Activated naive CD4-positive, alpha-beta T cell treated with anti-CD3 and anti-CD28 coated beads, Interleukin-2, amount 50 U/mL, for 72 hours (primary cell): ENCODE data around the gene RHEX. TPM values are rescaled to one million over a fixed set of nuclear protein-coding genes. Genes with fewer than 3 reads are reported as not detected.

Experiments
- ATAC-seq, 2 donors: fragments of 150-1000 bp; cut with Tn5 transposase; 2 replicates each; pipeline ENCODE4 v1.10.0; 2021; ENCODE audit warnings: mild to moderate bottlenecking in 2 of 2, moderate library complexity in 2 of 2
- DNase-seq, 2 donors: peaks; one replicate each; pipeline ENCODE4 v3.0.0; 2021 to 2022; ENCODE audit warnings: low spot score in 2 of 2
- H3K27ac Mint-ChIP-seq, 2 donors: one replicate each; pipeline ENCODE4 v1.8.0; 2022; ENCODE audit warnings: mild to moderate bottlenecking in 2 of 2, mixed read lengths in 2 of 2
- H3K36me3 Mint-ChIP-seq, 2 donors: one replicate each; pipeline ENCODE4 v1.8.0; 2022; ENCODE audit warnings: mixed read lengths in 2 of 2
- H3K9me3 Mint-ChIP-seq, 2 donors: one replicate each; pipeline ENCODE4 v1.8.0; 2022; ENCODE audit warnings: mixed read lengths in 2 of 2
- total RNA-seq, 2 donors: library from RNA; stranded (reverse); gene quantifications; one replicate each; pipeline ENCODE4 v1.2.3, GENCODE V29; 2022

Gene RHEX
- total RNA-seq, 2 donors from 2014 or later = not detected

GRCh38 chr1:206100226-206100815 is 47.3 kb downstream of the RHEX start:
- ATAC-seq = no peak
- no peak for DNase-seq
- no peaks in the 10 kb centered on the region for H3K9me3 Mint-ChIP-seq
- H3K36me3 Mint-ChIP-seq = no peaks in the 10 kb centered on the region
- H3K27ac Mint-ChIP-seq = no peak overlapping the region

- no peaks in the 10 kb centered on the region for H3K36me3 Mint-ChIP-seq
- ATAC-seq (no peak), DNase-seq (no peak)
- H3K27ac Mint-ChIP-seq = no peak overlapping the region
- no peaks in the 10 kb centered on the region for H3K9me3 Mint-ChIP-seq
These were observed 48.5 kb downstream of the RHEX start for GRCh38 chr1:206101351-206102045.

- no peaks in the 10 kb centered on the region for H3K9me3 Mint-ChIP-seq
- DNase-seq (no peak), ATAC-seq (no peak)
- no peaks in the 10 kb centered on the region for H3K36me3 Mint-ChIP-seq
- no peak overlapping the region for H3K27ac Mint-ChIP-seq
These were observed 49.4 kb downstream of the RHEX start for GRCh38 chr1:206102292-206102936.

- H3K9me3 Mint-ChIP-seq = no peaks in the 10 kb centered on the region
- no peak overlapping the region for H3K27ac Mint-ChIP-seq
- no peak for ATAC-seq
- H3K36me3 Mint-ChIP-seq = no peaks in the 10 kb centered on the region
- DNase-seq = no peak
These were observed 51.0 kb downstream of the RHEX start for GRCh38 chr1:206103979-206104378.

GRCh38 chr1:206105464-206105995 is 52.6 kb downstream of the RHEX start:
- Mint-ChIP-seq H3K27ac (no peak overlapping the region), H3K36me3 (no peaks in the 10 kb centered on the region), H3K9me3 (no peaks in the 10 kb centered on the region)
- DNase-seq (no peak), ATAC-seq (no peak)

- peak; percentile 86 to 90 for ATAC-seq
- H3K9me3 Mint-ChIP-seq = no peaks in the 10 kb centered on the region
- DNase-seq = peak; percentile 68 to 83
- no peaks in the 10 kb centered on the region for H3K36me3 Mint-ChIP-seq
- H3K27ac Mint-ChIP-seq = no peak overlapping the region
These were observed 53.6 kb downstream of the RHEX start for GRCh38 chr1:206106328-206107167.

- no peak overlapping the region for H3K27ac Mint-ChIP-seq
- H3K9me3 Mint-ChIP-seq = no peaks in the 10 kb centered on the region
- no peak for DNase-seq
- no peak for ATAC-seq
- no peaks in the 10 kb centered on the region for H3K36me3 Mint-ChIP-seq
These were observed 54.2 kb downstream of the RHEX start for GRCh38 chr1:206107168-206107544.

- DNase-seq (no peak), ATAC-seq (no peak)
- Mint-ChIP-seq H3K27ac (no peak overlapping the region), H3K9me3 (no peaks in the 10 kb centered on the region), H3K36me3 (no peaks in the 10 kb centered on the region)
These were observed 55.7 kb downstream of the RHEX start for GRCh38 chr1:206108635-206109034.

GRCh38 chr1:206109718-206110117 is 56.7 kb downstream of the RHEX start:
- ATAC-seq = no peak

GRCh38 chr1:206110161-206110560 is 57.2 kb downstream of the RHEX start:
- Mint-ChIP-seq H3K36me3 (no peaks in the 10 kb centered on the region), H3K27ac (no peak overlapping the region), H3K9me3 (no peaks in the 10 kb centered on the region)
- ATAC-seq = no peak
- no peak for DNase-seq

More at GRCh38 chr1:206109718-206110117, 56.7 kb downstream of the RHEX start:
- Mint-ChIP-seq H3K36me3 (no peaks in the 10 kb centered on the region), H3K9me3 (no peaks in the 10 kb centered on the region), H3K27ac (no peak overlapping the region)
- DNase-seq = no peak

- no peak for ATAC-seq
- Mint-ChIP-seq H3K9me3 (no peaks in the 10 kb centered on the region), H3K27ac (no peak overlapping the region), H3K36me3 (no peaks in the 10 kb centered on the region)
- DNase-seq = no peak
These were observed 57.8 kb downstream of the RHEX start for GRCh38 chr1:206110820-206111219.

- H3K36me3 Mint-ChIP-seq = no peaks in the 10 kb centered on the region
- DNase-seq (no peak), ATAC-seq (no peak)
- no peaks in the 10 kb centered on the region for H3K9me3 Mint-ChIP-seq
- H3K27ac Mint-ChIP-seq = no peak overlapping the region
These were observed 58.4 kb downstream of the RHEX start for GRCh38 chr1:206111271-206111927.

GRCh38 chr1:206112600-206113301 is 59.8 kb downstream of the RHEX start:
- no peak for ATAC-seq
- Mint-ChIP-seq H3K9me3 (no peaks in the 10 kb centered on the region), H3K36me3 (no peaks in the 10 kb centered on the region), H3K27ac (peak overlapping the region in 1 of 2 donors; percentile 56)
- no peak for DNase-seq

- ATAC-seq (no peak), DNase-seq (no peak)
- Mint-ChIP-seq H3K36me3 (no peaks in the 10 kb centered on the region), H3K9me3 (no peaks in the 10 kb centered on the region), H3K27ac (no peak overlapping the region)
These were observed 62.0 kb downstream of the RHEX start for GRCh38 chr1:206114692-206115640.

- no peaks in the 10 kb centered on the region for H3K9me3 Mint-ChIP-seq
- H3K27ac Mint-ChIP-seq = no peak overlapping the region
- no peaks in the 10 kb centered on the region for H3K36me3 Mint-ChIP-seq
- DNase-seq (no peak), ATAC-seq (no peak)
These were observed 62.8 kb downstream of the RHEX start for GRCh38 chr1:206115791-206116190.
